B cell (primary cell): ENCODE measurements around the gene ZNF80. TPM values are rescaled to one million over a fixed set of nuclear protein-coding genes. Genes with fewer than 3 reads are reported as not detected.
A peak's percentile ranks its signal among the peaks of the same experiment; 100 is the strongest.

Source experiments
- ATAC-seq: fragments of 200-7000 bp; cut with Tn5 transposase; one replicate; pipeline ENCODE4 v1.10.0; 2021; ENCODE audit warnings: low read depth, mild to moderate bottlenecking, moderate number of reproducible peaks, moderate library complexity
- CTCF ChIA-PET: fragments of 350-600 bp; sonication (Branson Sonifier 250); formaldehyde crosslinking; loops from one replicate; lab custom pipeline; 2021; ENCODE audit warnings: antibody characterized with exemption, inconsistent platforms; lab: Charles Lee
- POLR2A ChIA-PET: fragments of 350-600 bp; sonication (Branson Sonifier 250); formaldehyde crosslinking; loops from one replicate; lab custom pipeline; 2021; ENCODE audit warnings: antibody characterized with exemption; lab: Charles Lee
- DNase-seq: peaks from one replicate; pipeline ENCODE4 v3.0.0; 2013
- H2AFZ ChIP-seq: 2 replicates; pipeline ENCODE4 v1.6.1; 2012; ENCODE audit warnings: mild to moderate bottlenecking, low read depth, low read length; ENCODE audit not compliant: insufficient read depth, poor library complexity, severe bottlenecking
- H3K27ac ChIP-seq, 2 donors: 1 replicate in 1 of 2; 2 replicates in 1 of 2; pipeline ENCODE4 v1.5.1; 2012 to 2013; ENCODE audit warnings: low read length in 2 of 2, mild to moderate bottlenecking in 2 of 2, moderate library complexity in 1 of 2
- H3K27me3 ChIP-seq, 4 experiments: fragments of 200-600 bp in 1 of 4; sonication (generic) in 1 of 4; replicated peaks in 1 of 4; 1 replicate in 2 of 4; 2 replicates in 2 of 4; pipeline versions ENCODE4 v1.6.1 to v1.7.0; 2013 to 2016; ENCODE audit warnings: low read length in 3 of 4, mild to moderate bottlenecking in 2 of 4, mixed read lengths in 1 of 4, moderate library complexity in 1 of 4; ENCODE audit not compliant: insufficient read depth in 4 of 4, control insufficient read depth in 3 of 4; ENCODE audit errors: control extremely low read depth in 1 of 4
- H3K36me3 ChIP-seq, 2 experiments: replicated peaks in 1 of 2; 1 replicate in 1 of 2; 2 replicates in 1 of 2; pipeline versions ENCODE4 v1.6.1 to v1.7.1; 2013; ENCODE audit warnings: low read length in 1 of 2; ENCODE audit not compliant: insufficient read depth in 2 of 2, control insufficient read depth in 1 of 2; ENCODE audit errors: control extremely low read depth in 1 of 2, extremely low read depth in 1 of 2
- H3K4me1 ChIP-seq, 2 donors: fragments of 200-600 bp in 1 of 2; sonication (generic) in 1 of 2; 1 replicate in 1 of 2; 2 replicates in 1 of 2; pipeline versions ENCODE4 v1.5.1 to v1.6.1; 2013 to 2017; ENCODE audit warnings: low read length in 2 of 2; ENCODE audit not compliant: control insufficient read depth in 2 of 2, insufficient read depth in 2 of 2
- H3K4me2 ChIP-seq: replicated peaks from 2 replicates; pipeline ENCODE3; 2012; ENCODE audit warnings: mild to moderate bottlenecking, low read depth, low read length; ENCODE audit not compliant: poor library complexity, severe bottlenecking
- H3K4me3 ChIP-seq, 5 experiments: fragments of 200-600 bp in 1 of 5; sonication (generic) in 1 of 5; 1 replicate in 3 of 5; 2 replicates in 2 of 5; pipeline versions ENCODE4 v1.5.1 to v1.7.0; 2011 to 2016; ENCODE audit warnings: low read length in 4 of 5, mild to moderate bottlenecking in 4 of 5, low read depth in 2 of 5, control low read depth in 1 of 5, moderate library complexity in 1 of 5; ENCODE audit not compliant: insufficient read depth in 1 of 5; ENCODE audit errors: control extremely low read depth in 1 of 5, extremely low read depth in 1 of 5
- H3K79me2 ChIP-seq: fragments of 200-600 bp; sonication (generic); one replicate; pipeline ENCODE4 v1.6.0; 2016; ENCODE audit warnings: low read length; ENCODE audit not compliant: control insufficient read depth, insufficient read depth
- H3K9ac ChIP-seq: fragments of 200-600 bp; sonication (generic); 2 replicates; pipeline ENCODE4 v1.6.1; 2017; ENCODE audit warnings: mild to moderate bottlenecking, low read length, moderate library complexity
- H3K9me3 ChIP-seq, 3 donors: one replicate each; pipeline versions ENCODE4 v1.6.1 to v1.7.1; 2013; ENCODE audit warnings: low read length in 2 of 3; ENCODE audit not compliant: control insufficient read depth in 2 of 3, insufficient read depth in 1 of 3; ENCODE audit errors: control extremely low read depth in 1 of 3
- H4K20me1 ChIP-seq: 2 replicates; pipeline ENCODE4 v1.6.0; 2012; ENCODE audit warnings: mild to moderate bottlenecking, low read length; ENCODE audit not compliant: insufficient read depth, control insufficient read depth, poor library complexity, severe bottlenecking
- H3K27ac Mint-ChIP-seq: one replicate; pipeline ENCODE4 v1.8.0; 2021; ENCODE audit warnings: mixed read lengths
- H3K27me3 Mint-ChIP-seq: one replicate; pipeline ENCODE4 v1.8.0; 2021; ENCODE audit warnings: mixed read lengths
- H3K4me1 Mint-ChIP-seq: one replicate; pipeline ENCODE4 v1.8.0; 2021; ENCODE audit warnings: mixed read lengths
- H3K4me3 Mint-ChIP-seq: one replicate; pipeline ENCODE4 v1.8.0; 2021; ENCODE audit warnings: mixed read lengths
- H3K9me3 Mint-ChIP-seq: one replicate; pipeline ENCODE4 v1.8.0; 2022; ENCODE audit warnings: mixed read lengths; ENCODE audit not compliant: insufficient read depth
- CTCF ChIP-seq: fragments of 200-600 bp; IDR thresholded peaks from one replicate; pipeline ENCODE4 v1.8.0; 2022; ENCODE audit warnings: antibody characterized with exemption, mild to moderate bottlenecking
- EZH2 ChIP-seq: IDR thresholded peaks from 2 replicates; pipeline ENCODE4 v1.6.1; 2012; ENCODE audit warnings: borderline replicate concordance, low read depth, mild to moderate bottlenecking, moderate library complexity, low read length; ENCODE audit not compliant: insufficient read depth, poor library complexity, severe bottlenecking
- WGBS: methylation state at CpG from one replicate; pipeline ENCODE4 v1.1.5; 2013; ENCODE audit warnings: missing lambda C conversion rate; ENCODE audit not compliant: insufficient coverage; 5-methylcytosine and 5-hydroxymethylcytosine counted together
- intact Hi-C: fragments of 100-400 bp; cut with micrococcal nuclease; formaldehyde crosslinking; loops from one replicate; pipeline ENCODE4 v1.10.0; 2022
- polyA plus RNA-seq: library from polyadenylated mRNA; depleted of rRNA; stranded (reverse); fragments of >200 nt; gene quantifications from 2 replicates; pipeline ENCODE4 v1.2.3, GENCODE V29; 2012
- total RNA-seq, 2 donors: library from RNA; stranded (reverse); fragments of 120-200 nt in 1 of 2; gene quantifications; 1 replicate in 1 of 2; 2 replicates in 1 of 2; pipeline versions ENCODE4 v1.2.3 to v1.2.4, GENCODE V29; 2013 to 2022

Gene ZNF80
- total and polyA plus RNA-seq, 2 donors (not counting 1 experiment from before 2014, with no cell fraction given): 0.04 to 0.42 TPM

- H3K27me3 Mint-ChIP-seq: no peaks in the 10 kb centered on the region
- Histone ChIP-seq H4K20me1 (no peaks in the 10 kb centered on the region), H3K4me2 (peak overlapping the region; percentile 9), H2AFZ (no peak overlapping the region), H3K36me3 (no peaks in the 10 kb centered on the region), H3K9me3 (no peaks in the 10 kb centered on the region), H3K79me2 (peaks cover 8% of the 10 kb centered on the region), H3K4me3 (no peak overlapping the region), H3K27ac (no peak overlapping the region), H3K9ac (no peak overlapping the region), H3K27me3 (no peaks in the 10 kb centered on the region), H3K4me1 (peaks cover 16 to 19% of the 10 kb centered on the region in 2 donors)
- 91% methylated on average over 2 of the region's 3 CpGs for WGBS
- intact Hi-C loops: no loop called here
- H3K27ac Mint-ChIP-seq: no peak overlapping the region
- H3K4me1 Mint-ChIP-seq: peaks cover 31% of the 10 kb centered on the region
- ChIA-PET CTCF (interaction anchor here (1.1 to 1.3 kb wide), 2 partner anchors 15 to 78 kb away, joined by 3 to 5 read pairs; no protein-coding TSS in a partner anchor), POLR2A (no interaction called here)
- DNase-seq (no peak), ATAC-seq (no peak)
- TF ChIP-seq EZH2: no peak
- no peak for TF ChIP-seq CTCF
- no peaks in the 10 kb centered on the region for H3K9me3 Mint-ChIP-seq
- no peak overlapping the region for H3K4me3 Mint-ChIP-seq
These were observed 5.8 kb downstream of the ZNF80 start for GRCh38 chr3:114231616-114232015.

GRCh38 chr3:114227076-114227475, 10.3 kb downstream of the ZNF80 start:
- Histone ChIP-seq H2AFZ (no peak overlapping the region), H3K27ac (no peak overlapping the region), H3K4me1 (peaks cover 48 to 55% of the 10 kb centered on the region in 2 donors), H3K79me2 (peaks cover 11% of the 10 kb centered on the region), H3K27me3 (no peaks in the 10 kb centered on the region), H3K9ac (peak overlapping the region; percentile 31), H3K4me2 (peak overlapping the region; percentile 63), H4K20me1 (no peaks in the 10 kb centered on the region), H3K36me3 (peaks cover 0 to 2% of the 10 kb centered on the region in 2 experiments), H3K9me3 (peaks cover 6 to 15% (median 15%) of the 10 kb centered on the region in 3 donors), H3K4me3 (peak overlapping the region in 1 of 5 experiments; percentile 37)
- H3K4me1 Mint-ChIP-seq: peaks cover 63% of the 10 kb centered on the region
- ATAC-seq (no peak), DNase-seq (no peak)
- peak overlapping the region; percentile 38 for H3K27ac Mint-ChIP-seq
- CTCF ChIA-PET: interaction anchor here (1.9 to 2.5 kb wide), 3 partner anchors 9 to 64 kb away, joined by 6 to 11 read pairs (median 7); no protein-coding TSS in a partner anchor
- TF ChIP-seq EZH2: no peak
- TF ChIP-seq CTCF: no peak
- WGBS: 100% methylated on average over 1 of the region's 1 CpG
- POLR2A ChIA-PET: no interaction called here
- H3K9me3 Mint-ChIP-seq: peaks cover 3% of the 10 kb centered on the region
- H3K4me3 Mint-ChIP-seq: no peak overlapping the region
- no peaks in the 10 kb centered on the region for H3K27me3 Mint-ChIP-seq
- intact Hi-C loops: no loop called here
